Naive B cell (primary cell): Measurements from ENCODE around the gene AGTRAP. TPM values are rescaled to one million over a fixed set of nuclear protein-coding genes. Genes with fewer than 3 reads are reported as not detected.

Experiments used
- ATAC-seq, 2 donors: fragments of 150-1000 bp; cut with Tn5 transposase; 2 replicates each; pipeline ENCODE4 v1.10.0; 2021; ENCODE audit warnings: low read depth in 2 of 2, mild to moderate bottlenecking in 2 of 2, moderate library complexity in 2 of 2
- DNase-seq: peaks from one replicate; pipeline ENCODE4 v3.0.0; 2022
- H3K27ac Mint-ChIP-seq, 6 donors: one replicate each; pipeline ENCODE4 v1.8.0; 2020 to 2022; ENCODE audit warnings: mild to moderate bottlenecking in 6 of 6, mixed read lengths in 6 of 6, moderate library complexity in 5 of 6, inconsistent platforms in 2 of 6
- H3K27me3 Mint-ChIP-seq, 3 donors: one replicate each; pipeline ENCODE4 v1.8.0; 2021 to 2022; ENCODE audit warnings: mixed read lengths in 3 of 3, mild to moderate bottlenecking in 1 of 3
- H3K36me3 Mint-ChIP-seq, 2 donors: one replicate each; pipeline ENCODE4 v1.8.0; 2020 to 2022; ENCODE audit warnings: mixed read lengths in 2 of 2, inconsistent platforms in 1 of 2, mild to moderate bottlenecking in 1 of 2
- H3K4me1 Mint-ChIP-seq, 3 donors: one replicate each; pipeline ENCODE4 v1.8.0; 2020 to 2022; ENCODE audit warnings: mixed read lengths in 3 of 3, inconsistent platforms in 1 of 3, mild to moderate bottlenecking in 1 of 3, moderate library complexity in 1 of 3
- H3K4me3 Mint-ChIP-seq, 8 donors: one replicate each; pipeline ENCODE4 v1.8.0; 2020 to 2022; ENCODE audit warnings: mild to moderate bottlenecking in 8 of 8, mixed read lengths in 8 of 8, moderate library complexity in 8 of 8, inconsistent platforms in 2 of 8
- H3K9me3 Mint-ChIP-seq, 7 donors: one replicate each; pipeline ENCODE4 v1.8.0; 2020 to 2022; ENCODE audit warnings: mixed read lengths in 7 of 7, mild to moderate bottlenecking in 5 of 7, inconsistent platforms in 2 of 7, moderate library complexity in 1 of 7
- polyA plus RNA-seq, 6 donors: library from polyadenylated mRNA; unstranded; fragments of 300-500 nt; fragmentation: Illumina TruSeq; gene quantifications; one replicate each; pipeline ENCODE4 v1.2.3, GENCODE V29; 2021; ENCODE audit warnings: low read depth in 6 of 6

Gene AGTRAP
- polyA plus RNA-seq, 6 donors from 2014 or later = 37.7 to 51.6 (median 46.5) TPM

DNA sequence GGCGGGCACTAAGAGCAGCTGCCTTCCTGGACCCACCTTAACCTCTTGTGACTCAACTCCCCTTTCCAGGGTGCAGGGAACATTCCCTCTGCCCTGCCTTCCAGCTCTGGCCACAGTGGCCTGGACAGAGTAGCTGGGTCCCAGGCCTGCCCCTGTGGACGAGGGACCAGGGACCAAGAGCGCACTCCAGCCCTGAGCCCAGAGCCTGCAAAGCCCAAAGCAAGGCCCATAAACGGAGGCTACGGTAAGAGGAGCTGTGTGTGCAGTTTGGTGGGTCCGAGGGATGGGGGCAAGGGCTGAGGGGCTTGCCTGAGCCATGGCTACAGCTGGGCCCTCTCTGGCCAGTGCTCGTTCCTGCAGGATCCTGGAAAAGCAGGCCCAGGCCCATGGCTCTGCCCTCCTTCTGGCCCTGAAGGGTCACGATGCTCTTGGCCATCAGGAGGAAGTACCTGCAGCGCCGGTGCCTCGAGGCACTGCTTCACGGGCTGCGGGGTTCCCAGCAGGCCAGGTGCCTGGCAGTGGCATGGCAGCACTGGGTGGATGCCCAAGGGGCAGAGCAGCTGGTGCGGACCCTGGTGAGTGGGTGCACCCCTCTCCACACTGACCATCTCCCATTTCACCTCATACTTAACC, 52.0 kb downstream of the AGTRAP start:
- no peak for DNase-seq
- peaks cover 5 to 18% of the 10 kb centered on the region in 2 donors for H3K36me3 Mint-ChIP-seq
- H3K4me3 Mint-ChIP-seq = no peak overlapping the region
- no peaks in the 10 kb centered on the region for H3K27me3 Mint-ChIP-seq
- peaks cover 16 to 28% (median 26%) of the 10 kb centered on the region in 3 donors for H3K4me1 Mint-ChIP-seq
- ATAC-seq = no peak
- H3K27ac Mint-ChIP-seq = peak overlapping the region in 4 of 6 donors; percentile 12 to 86 (median 61)
- no peaks in the 10 kb centered on the region for H3K9me3 Mint-ChIP-seq

DNA sequence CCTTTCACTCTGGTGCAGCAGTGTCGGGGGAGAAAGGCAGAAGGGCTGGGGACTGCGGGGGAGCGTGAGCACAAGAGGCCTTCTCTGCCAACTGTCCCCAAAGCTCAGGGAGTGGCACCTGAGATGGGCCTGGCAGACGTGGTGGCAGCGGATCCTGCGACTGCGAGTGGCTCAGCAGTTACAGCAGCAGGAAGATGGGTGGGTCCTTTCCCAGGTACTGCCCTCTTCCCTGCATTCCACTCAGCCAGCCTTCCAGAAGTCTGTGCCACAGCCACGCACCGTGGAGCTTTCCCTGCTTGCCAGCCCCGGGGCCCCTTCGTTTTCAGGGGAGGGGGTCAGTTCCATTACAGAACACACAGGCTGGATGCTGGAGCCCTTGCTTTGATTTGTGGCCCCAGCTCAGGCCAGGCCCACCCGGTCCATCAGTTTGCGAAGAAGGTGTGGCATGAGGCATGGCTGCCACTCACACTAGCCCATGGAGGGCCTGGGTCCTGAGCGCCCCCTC, 52.7 kb downstream of the AGTRAP start:
- Mint-ChIP-seq H3K27me3 (no peaks in the 10 kb centered on the region), H3K9me3 (no peaks in the 10 kb centered on the region), H3K4me1 (peaks cover 16 to 28% (median 26%) of the 10 kb centered on the region in 3 donors), H3K36me3 (peaks cover 5 to 18% of the 10 kb centered on the region in 2 donors), H3K4me3 (no peak overlapping the region), H3K27ac (peak overlapping the region in 3 of 6 donors; percentile 12 to 75 (median 47))
- ATAC-seq (no peak), DNase-seq (no peak)

DNA sequence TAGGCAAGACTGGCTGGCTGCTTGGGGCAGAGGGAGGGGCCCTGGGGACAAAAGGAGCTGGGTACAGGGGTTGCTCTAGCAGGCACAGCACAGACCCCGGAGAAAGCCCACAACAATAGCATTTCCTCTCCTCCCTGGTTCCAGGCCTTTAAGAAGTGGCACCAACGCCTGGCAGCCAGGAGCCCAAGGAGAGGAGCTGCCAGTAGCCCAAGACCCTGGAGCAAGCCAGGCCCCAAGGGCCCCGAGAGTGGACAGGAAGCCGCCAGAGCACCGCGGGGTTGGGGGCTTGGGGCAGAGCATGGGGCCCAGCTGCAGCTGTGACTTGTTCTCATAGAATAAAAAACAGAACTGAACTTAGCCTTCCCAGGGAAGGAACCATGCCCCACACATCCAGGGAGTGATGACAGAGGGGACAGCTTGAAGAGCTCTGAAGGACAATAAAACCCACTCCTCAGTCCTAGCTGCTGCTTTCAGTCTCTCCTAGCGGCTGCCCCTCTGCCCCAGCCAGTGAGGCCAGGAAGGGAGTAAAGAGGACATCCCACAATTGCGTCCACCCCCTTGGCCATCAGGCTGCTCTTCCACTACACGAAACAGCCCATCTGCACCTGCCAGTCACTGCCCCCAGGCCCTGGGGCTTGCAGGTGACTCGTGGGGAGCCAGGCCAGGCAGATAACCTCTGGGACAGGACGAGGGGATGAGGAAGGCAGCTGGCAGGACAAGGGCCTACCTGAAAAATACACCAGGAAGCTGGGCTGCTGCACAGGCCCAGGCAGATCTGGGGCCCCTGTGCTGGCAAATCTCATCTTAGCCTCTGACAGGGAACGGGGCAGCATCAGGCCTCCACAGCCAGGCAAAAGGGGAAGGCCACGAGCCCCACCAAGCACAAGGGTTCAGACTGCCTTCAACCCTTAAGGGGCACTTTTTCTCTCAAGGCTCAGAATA, 53.5 kb downstream of the AGTRAP start:
- peaks cover 16 to 28% (median 26%) of the 10 kb centered on the region in 3 donors for H3K4me1 Mint-ChIP-seq
- peak overlapping the region in 5 of 6 donors; percentile 34 to 95 (median 57) for H3K27ac Mint-ChIP-seq
- no peak overlapping the region for H3K4me3 Mint-ChIP-seq
- no peak for DNase-seq
- no peaks in the 10 kb centered on the region for H3K27me3 Mint-ChIP-seq
- no peaks in the 10 kb centered on the region for H3K9me3 Mint-ChIP-seq
- no peak for ATAC-seq
- H3K36me3 Mint-ChIP-seq = peaks cover 5 to 18% of the 10 kb centered on the region in 2 donors

DNA sequence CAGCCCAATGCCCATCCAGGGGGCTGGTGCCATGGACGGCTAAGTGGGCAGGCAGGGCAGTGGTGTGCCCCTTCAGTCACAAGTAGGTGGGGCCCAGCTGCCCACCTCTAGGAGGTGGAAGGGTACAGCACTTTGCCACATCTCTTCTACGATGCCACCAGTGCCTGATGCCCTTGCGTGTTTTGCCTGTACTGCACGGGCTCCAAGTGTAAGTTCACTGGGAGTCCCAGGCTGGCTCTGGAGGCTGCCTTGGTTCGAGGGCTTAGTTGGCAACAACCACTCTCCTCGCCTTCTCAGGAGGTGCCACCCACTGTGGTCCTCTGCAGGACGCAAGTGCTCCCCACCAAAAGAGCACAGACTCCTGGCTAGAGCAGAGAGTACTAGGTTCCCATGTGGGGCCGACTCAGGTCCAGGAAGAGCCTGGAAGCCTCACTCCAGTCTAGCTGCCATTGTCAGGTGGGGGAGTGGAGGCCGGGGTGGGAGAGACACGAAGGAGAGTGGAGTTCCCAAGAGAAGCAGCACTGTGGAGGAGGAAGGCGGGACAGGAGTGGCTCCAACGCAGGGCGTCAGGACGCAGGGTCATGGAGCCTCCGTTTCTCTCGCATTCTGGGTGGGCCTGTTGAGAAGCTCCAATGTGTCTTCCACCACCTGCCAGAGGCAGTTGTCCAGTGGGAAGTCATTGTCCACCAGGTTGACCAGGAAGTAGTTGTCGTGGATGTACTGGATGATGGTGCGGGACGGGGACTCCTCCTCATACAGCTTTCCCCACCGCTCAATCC, 54.4 kb downstream of the AGTRAP start:
- Mint-ChIP-seq H3K9me3 (no peaks in the 10 kb centered on the region), H3K27ac (peak overlapping the region in 5 of 6 donors; percentile 7 to 87 (median 78)), H3K4me3 (no peak overlapping the region), H3K4me1 (peaks cover 16 to 24% (median 23%) of the 10 kb centered on the region in 3 donors), H3K36me3 (peaks cover 5 to 21% of the 10 kb centered on the region in 2 donors), H3K27me3 (no peaks in the 10 kb centered on the region)
- DNase-seq (no peak), ATAC-seq (no peak)

DNA sequence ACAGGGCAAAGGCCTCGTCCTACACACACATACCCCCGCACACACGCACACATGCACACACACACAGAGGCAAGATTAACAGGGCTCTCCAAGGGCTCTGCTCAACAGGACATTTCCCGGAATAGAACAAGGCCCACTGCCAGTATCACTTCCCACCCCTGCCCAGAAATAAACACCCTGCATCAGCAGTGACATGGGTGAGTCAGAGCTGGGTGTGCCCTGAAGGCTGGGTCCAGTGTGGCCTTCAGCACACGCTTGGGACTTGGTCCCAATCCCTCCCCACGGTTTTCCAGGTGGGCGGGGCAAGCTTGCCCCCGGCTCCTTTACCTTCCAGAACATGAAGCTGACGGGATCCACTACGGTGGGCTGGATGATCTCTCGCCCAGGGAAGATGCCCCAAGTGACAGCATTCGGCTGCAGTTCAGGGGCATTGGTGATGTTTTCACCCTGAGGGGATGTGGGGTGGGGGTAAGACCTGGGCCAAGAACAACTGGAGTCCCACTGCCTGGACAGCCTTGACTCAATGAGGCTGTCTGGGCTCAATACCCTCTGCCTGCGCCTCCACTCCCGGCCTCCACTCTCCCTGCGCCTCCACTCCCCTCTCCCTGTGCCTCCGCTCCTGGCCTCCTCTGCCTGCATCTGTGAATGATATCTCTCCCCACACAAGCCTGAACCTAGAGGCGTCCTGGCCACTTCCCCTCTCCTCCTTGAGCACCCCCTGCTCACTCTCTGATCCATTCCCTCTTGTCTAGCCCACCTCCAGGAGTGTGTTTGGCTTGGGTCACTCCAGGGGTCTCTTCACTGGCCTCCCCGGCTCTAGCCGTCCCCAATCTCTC, 55.2 kb downstream of the AGTRAP start:
- Mint-ChIP-seq H3K9me3 (no peaks in the 10 kb centered on the region), H3K27me3 (no peaks in the 10 kb centered on the region), H3K36me3 (peaks cover 10 to 29% of the 10 kb centered on the region in 2 donors), H3K4me1 (peaks cover 12 to 19% (median 15%) of the 10 kb centered on the region in 3 donors), H3K4me3 (no peak overlapping the region), H3K27ac (peak overlapping the region in 5 of 6 donors; percentile 42 to 87 (median 60))
- DNase-seq = no peak
- ATAC-seq = no peak

DNA sequence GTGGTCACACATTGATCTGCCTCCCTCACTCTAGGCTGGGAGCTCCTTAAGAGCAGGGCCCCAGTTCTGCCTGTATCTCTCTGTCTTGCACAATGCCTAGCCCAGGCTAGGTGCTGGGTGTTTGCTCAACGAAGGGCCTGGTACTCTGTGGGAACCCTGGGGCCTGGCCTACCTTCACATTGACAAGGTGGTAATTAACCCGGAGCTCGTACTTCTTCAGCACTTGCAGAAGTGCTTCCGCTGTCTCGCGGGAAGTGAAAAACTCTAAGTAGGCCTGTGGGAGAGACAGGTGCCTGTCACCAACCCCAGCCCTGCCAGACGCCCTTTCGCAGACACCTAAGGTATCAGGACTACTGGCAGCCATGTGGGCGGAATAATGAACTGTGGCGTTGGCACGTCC, 56.2 kb downstream of the AGTRAP start:
- H3K4me1 Mint-ChIP-seq = peaks cover 9 to 12% (median 12%) of the 10 kb centered on the region in 3 donors
- no peak overlapping the region for H3K4me3 Mint-ChIP-seq
- DNase-seq = no peak
- ATAC-seq = no peak
- H3K27ac Mint-ChIP-seq = peak overlapping the region in 2 of 6 donors; percentile 1 to 76
- H3K27me3 Mint-ChIP-seq = no peaks in the 10 kb centered on the region
- peaks cover 10 to 29% of the 10 kb centered on the region in 2 donors for H3K36me3 Mint-ChIP-seq
- H3K9me3 Mint-ChIP-seq = no peaks in the 10 kb centered on the region

DNA sequence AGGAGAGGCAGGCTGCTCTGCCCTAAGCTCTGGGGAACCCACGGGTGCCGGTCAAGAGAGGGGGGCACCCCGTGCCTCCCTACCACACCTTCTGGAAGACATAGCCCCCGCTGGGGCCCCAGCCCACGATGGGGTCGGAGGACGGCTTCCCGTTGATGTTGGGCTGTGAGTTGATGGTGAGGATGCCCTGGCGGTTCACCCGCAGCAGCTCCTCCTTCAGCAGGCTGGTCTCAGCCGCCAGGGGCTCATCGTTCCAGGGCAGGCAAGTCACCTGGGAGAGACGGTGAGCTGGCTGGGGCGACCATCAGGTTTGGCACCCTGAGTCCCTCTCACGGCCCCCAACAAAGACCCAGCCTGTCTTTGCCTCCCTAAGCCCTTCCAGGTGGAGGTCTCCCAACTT, 57.9 kb downstream of the AGTRAP start:
- no peak for ATAC-seq
- no peak for DNase-seq
- H3K4me3 Mint-ChIP-seq = no peak overlapping the region
- H3K27me3 Mint-ChIP-seq = no peaks in the 10 kb centered on the region
- peaks cover 5 to 12% (median 9%) of the 10 kb centered on the region in 3 donors for H3K4me1 Mint-ChIP-seq
- no peaks in the 10 kb centered on the region for H3K9me3 Mint-ChIP-seq
- no peak overlapping the region for H3K27ac Mint-ChIP-seq
- peaks cover 10 to 29% of the 10 kb centered on the region in 2 donors for H3K36me3 Mint-ChIP-seq

DNA sequence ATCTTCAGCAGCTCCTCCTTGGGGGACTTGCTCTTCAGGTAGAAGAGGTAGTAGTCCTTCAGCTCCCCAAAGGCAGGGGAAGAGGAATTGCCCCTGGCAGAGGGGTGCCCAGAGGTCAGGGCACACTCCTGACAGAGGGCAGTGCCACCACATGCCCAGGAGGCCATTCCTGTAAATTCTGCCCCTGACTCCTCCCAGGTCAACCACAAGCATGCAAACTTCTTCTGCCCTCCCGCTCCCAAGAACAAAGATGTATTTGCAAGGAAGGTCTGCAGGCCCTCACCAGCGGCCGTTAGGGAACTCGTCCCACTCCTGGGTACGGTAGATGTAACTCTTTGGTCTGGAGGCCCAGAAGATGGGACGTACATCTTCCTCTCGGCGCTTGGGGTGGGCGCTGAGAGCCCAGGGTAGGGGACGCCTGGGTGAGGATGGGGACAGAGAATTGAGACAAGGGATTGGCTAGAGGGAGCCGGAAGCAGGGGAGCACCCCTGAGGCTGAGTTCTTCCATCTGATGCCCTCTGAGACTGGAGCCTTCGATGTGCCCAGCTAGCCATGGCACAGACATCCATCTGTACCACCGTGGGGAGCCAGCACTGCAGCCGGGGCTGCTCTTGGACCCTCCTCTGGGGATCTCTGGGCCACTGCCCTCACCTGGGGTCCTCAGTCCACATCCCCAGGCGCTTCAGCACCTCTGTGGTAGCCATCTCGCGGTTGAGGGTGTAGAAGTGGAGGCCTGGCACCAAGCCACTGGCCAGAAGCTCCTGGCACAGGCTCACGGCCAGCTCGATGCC, 58.7 kb downstream of the AGTRAP start:
- no peak overlapping the region for H3K4me3 Mint-ChIP-seq
- H3K27ac Mint-ChIP-seq = peak overlapping the region in 2 of 6 donors; percentile 30 to 66
- H3K27me3 Mint-ChIP-seq = no peaks in the 10 kb centered on the region
- DNase-seq = no peak
- peaks cover 5 to 12% (median 9%) of the 10 kb centered on the region in 3 donors for H3K4me1 Mint-ChIP-seq
- no peaks in the 10 kb centered on the region for H3K9me3 Mint-ChIP-seq
- ATAC-seq = no peak
- peaks cover 10 to 29% of the 10 kb centered on the region in 2 donors for H3K36me3 Mint-ChIP-seq

DNA sequence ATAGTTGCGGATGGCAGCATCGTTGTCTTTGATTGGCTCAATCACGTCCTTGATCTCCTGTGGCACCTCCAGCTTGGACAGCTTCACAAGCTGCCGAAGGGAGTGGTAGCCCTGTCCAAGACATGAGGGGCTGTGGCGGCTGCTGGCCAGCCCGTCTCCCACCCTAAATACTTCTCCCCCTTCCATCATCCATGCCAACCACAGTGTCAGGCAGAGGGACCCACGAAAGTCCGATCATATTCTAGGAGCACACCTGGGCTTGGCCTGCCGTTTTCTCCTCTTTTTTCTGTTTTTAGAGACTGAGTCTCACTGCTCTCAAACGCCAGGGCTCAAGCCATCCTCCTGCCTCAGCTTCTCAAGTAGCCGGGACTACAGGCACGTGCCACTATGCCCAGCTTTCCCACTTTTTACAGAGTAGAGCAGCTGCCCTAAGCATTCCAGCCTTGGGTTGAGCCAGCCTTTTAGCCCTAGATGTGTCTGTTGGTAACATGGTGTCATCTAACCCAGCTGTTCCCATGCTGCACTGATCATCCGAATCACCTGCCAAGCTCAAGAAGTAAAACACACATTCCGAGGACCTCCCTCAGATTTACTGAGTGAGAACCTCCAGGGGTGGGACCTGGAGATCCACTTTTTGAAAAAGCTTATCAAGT, 59.4 kb downstream of the AGTRAP start:
- Mint-ChIP-seq H3K9me3 (no peaks in the 10 kb centered on the region), H3K4me3 (peak overlapping the region in 2 of 8 donors; percentile 31 to 42), H3K27ac (peak overlapping the region in 2 of 6 donors; percentile 36 to 66), H3K4me1 (peaks cover 10 to 15% (median 13%) of the 10 kb centered on the region in 3 donors), H3K27me3 (no peaks in the 10 kb centered on the region), H3K36me3 (peaks cover 10 to 28% of the 10 kb centered on the region in 2 donors)
- no peak for DNase-seq
- no peak for ATAC-seq

DNA sequence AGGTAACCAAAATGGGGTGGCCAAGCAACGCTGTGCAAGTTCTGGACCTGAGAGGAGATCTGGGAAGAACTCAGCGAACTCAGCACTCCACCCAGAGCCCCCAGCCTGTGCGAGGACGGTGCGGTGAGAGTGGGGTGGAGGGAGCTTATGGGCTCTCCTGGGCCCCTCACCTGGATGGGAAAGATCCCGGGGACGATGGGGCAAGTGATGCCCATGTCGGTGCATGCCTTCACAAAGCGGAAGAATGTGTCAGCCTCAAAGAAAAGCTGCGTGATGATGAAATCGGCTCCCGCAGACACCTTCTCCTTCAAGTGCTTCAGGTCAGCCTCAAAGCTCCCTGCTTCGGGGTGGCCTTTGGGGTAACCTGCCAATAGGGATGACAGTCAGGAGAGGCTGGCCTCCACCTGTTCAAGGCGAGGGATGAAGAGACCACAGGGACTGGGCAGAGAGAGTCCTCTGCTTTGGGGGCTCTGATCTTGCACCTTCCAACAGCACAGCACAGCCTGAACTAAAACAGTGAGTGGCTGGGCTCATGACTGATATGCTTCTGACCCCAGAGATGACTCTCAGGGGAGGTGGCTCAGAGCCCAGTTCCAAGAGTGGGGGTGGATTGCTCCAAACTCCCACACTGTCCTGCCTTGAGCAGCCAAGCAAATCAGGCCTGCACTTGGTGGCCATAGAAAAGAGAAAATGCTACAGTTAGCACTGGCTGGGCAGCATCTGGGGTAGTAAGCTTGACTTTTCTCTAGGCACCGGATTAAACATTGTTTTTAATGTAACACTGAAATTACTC, 60.3 kb downstream of the AGTRAP start:
- Mint-ChIP-seq H3K4me1 (peaks cover 18 to 20% (median 19%) of the 10 kb centered on the region in 3 donors), H3K4me3 (no peak overlapping the region), H3K27ac (peak overlapping the region in 1 of 6 donors; percentile 18), H3K9me3 (no peaks in the 10 kb centered on the region), H3K36me3 (peaks cover 5 to 20% of the 10 kb centered on the region in 2 donors), H3K27me3 (no peaks in the 10 kb centered on the region)
- DNase-seq (no peak), ATAC-seq (no peak)
